Lower leg skin (tissue), 3 donors: ENCODE data around the gene FOXP1.

Experiments
- CTCF ChIP-seq, 3 donors: fragments of 450-650 bp; IDR thresholded peaks; one replicate each; pipeline ENCODE4 v1.5.1; 2016; ENCODE audit warnings: antibody characterized with exemption in 3 of 3, mild to moderate bottlenecking in 3 of 3, moderate library complexity in 2 of 3
- POLR2A ChIP-seq, 2 donors: fragments of 450-650 bp; IDR thresholded peaks; one replicate each; pipeline ENCODE4 v1.6.1; 2016 to 2017; ENCODE audit warnings: antibody characterized with exemption in 2 of 2, mild to moderate bottlenecking in 1 of 2, moderate library complexity in 1 of 2

DNA sequence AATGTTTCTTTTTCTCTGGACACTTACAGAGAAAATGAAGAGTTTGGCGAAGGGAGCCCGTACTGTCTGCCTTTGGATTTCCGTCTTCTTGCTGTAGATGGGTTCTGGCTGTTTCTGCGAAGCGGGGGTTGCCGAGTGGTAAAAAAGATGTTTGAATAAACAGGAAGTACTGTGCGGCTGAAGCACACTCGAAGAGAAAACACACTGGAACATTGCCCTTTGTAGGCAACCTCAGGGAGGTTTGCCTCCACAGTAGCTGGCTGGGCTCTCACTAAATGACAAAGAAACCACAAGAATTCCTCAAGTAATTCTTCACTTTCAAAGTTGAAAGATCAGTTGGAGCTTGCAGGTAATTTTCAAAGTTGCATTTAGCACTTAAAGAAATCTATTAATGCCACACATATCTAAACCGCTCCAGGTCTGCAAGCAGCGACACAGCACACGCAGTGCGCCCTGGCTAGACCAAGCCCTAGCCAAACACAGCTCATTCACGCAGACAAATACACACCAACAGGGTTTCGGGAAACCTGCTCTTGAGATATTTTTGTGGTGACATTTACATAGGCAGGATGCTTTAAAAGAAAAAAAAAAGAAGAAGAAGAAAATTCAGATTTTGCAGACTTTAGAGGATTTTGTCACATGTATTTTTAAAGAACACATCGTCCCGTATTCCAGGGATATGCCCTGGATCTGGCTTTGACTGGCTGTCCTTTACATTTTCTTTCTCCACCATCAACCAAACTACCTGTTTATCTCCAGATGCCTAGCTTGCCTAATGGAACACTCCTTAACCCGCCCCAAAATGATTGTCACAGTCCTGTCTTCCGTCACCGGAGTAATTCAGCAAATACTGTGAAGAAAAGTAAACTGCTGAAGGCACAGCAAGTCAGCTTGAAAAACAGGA lies 452.8 kb downstream of the FOXP1 start:
- TF ChIP-seq POLR2A (IDR thresholded peaks at IDR 0.05) (peak in 1 of 2 donors; percentile 14), CTCF (IDR thresholded peaks at IDR 0.05) (no peak)
